Upper lobe of left lung (tissue), 4 donors: ENCODE results near the gene DIPK1C.

Experiments
- POLR2A ChIP-seq, 4 donors: fragments of 450-650 bp; IDR thresholded peaks; one replicate each; pipeline ENCODE4 v1.5.1; 2016 to 2017; ENCODE audit warnings: antibody characterized with exemption in 4 of 4, mild to moderate bottlenecking in 2 of 4
- TF ChIP-seq, protein P1 (sequence below), 6 experiments: fragments of 450-650 bp in 4 of 6; fragments of 200-600 bp in 2 of 6; sonication (generic) in 2 of 6; IDR thresholded peaks; one replicate each; pipeline ENCODE4 v1.5.1; 2016 to 2019; ENCODE audit warnings: antibody characterized with exemption in 6 of 6

DNA sequence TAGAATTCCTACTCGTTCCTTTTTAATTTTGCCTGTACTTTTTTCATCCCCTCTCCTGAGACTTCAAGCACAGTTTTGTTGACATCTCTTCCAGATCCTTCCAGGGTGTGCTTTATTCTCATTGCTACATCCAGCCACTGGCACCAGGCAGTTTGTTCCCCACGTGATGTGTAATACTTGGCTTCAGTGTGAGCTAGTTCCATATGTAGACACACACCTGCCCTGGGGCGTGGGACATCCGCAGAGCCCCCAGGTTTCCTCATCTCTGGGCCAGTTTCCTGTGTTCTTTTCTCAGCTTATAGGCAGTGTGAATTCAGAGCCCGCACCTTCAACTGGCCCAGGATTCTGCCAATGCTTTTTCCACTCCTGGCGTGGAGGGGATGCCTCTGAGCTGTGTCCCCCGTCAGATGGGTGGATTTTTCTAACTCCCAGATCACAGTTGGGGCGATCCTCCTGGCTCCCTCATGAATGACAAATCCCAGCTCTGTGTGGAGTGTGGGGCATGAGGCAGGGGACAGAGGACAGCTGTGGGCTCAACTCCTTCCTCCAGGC lies 46.6 kb downstream of the DIPK1C start:
- TF ChIP-seq, protein P1, sequence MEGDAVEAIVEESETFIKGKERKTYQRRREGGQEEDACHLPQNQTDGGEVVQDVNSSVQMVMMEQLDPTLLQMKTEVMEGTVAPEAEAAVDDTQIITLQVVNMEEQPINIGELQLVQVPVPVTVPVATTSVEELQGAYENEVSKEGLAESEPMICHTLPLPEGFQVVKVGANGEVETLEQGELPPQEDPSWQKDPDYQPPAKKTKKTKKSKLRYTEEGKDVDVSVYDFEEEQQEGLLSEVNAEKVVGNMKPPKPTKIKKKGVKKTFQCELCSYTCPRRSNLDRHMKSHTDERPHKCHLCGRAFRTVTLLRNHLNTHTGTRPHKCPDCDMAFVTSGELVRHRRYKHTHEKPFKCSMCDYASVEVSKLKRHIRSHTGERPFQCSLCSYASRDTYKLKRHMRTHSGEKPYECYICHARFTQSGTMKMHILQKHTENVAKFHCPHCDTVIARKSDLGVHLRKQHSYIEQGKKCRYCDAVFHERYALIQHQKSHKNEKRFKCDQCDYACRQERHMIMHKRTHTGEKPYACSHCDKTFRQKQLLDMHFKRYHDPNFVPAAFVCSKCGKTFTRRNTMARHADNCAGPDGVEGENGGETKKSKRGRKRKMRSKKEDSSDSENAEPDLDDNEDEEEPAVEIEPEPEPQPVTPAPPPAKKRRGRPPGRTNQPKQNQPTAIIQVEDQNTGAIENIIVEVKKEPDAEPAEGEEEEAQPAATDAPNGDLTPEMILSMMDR (IDR thresholded peaks at IDR 0.05), result no peak
- no peak for TF ChIP-seq POLR2A (IDR thresholded peaks at IDR 0.05)
